Naive B cell (primary cell): Measurements from ENCODE around the gene RNF223. TPM values are rescaled to one million over a fixed set of nuclear protein-coding genes. Genes with fewer than 3 reads are reported as not detected.
"Not testable (repeated sequence)": the region's sequence is repeated elsewhere in the genome, so short reads cannot be mapped to it uniquely, and the experiment has no call there.

Experiments
- ATAC-seq, 2 donors: fragments of 150-1000 bp; cut with Tn5 transposase; 2 replicates each; pipeline ENCODE4 v1.10.0; 2021; ENCODE audit warnings: low read depth in 2 of 2, mild to moderate bottlenecking in 2 of 2, moderate library complexity in 2 of 2
- DNase-seq: peaks from one replicate; pipeline ENCODE4 v3.0.0; 2022
- H3K27ac Mint-ChIP-seq, 6 donors: one replicate each; pipeline ENCODE4 v1.8.0; 2020 to 2022; ENCODE audit warnings: mild to moderate bottlenecking in 6 of 6, mixed read lengths in 6 of 6, moderate library complexity in 5 of 6, inconsistent platforms in 2 of 6
- H3K27me3 Mint-ChIP-seq, 3 donors: one replicate each; pipeline ENCODE4 v1.8.0; 2021 to 2022; ENCODE audit warnings: mixed read lengths in 3 of 3, mild to moderate bottlenecking in 1 of 3
- H3K36me3 Mint-ChIP-seq, 2 donors: one replicate each; pipeline ENCODE4 v1.8.0; 2020 to 2022; ENCODE audit warnings: mixed read lengths in 2 of 2, inconsistent platforms in 1 of 2, mild to moderate bottlenecking in 1 of 2
- H3K4me1 Mint-ChIP-seq, 3 donors: one replicate each; pipeline ENCODE4 v1.8.0; 2020 to 2022; ENCODE audit warnings: mixed read lengths in 3 of 3, inconsistent platforms in 1 of 3, mild to moderate bottlenecking in 1 of 3, moderate library complexity in 1 of 3
- H3K4me3 Mint-ChIP-seq, 8 donors: one replicate each; pipeline ENCODE4 v1.8.0; 2020 to 2022; ENCODE audit warnings: mild to moderate bottlenecking in 8 of 8, mixed read lengths in 8 of 8, moderate library complexity in 8 of 8, inconsistent platforms in 2 of 8
- H3K9me3 Mint-ChIP-seq, 7 donors: one replicate each; pipeline ENCODE4 v1.8.0; 2020 to 2022; ENCODE audit warnings: mixed read lengths in 7 of 7, mild to moderate bottlenecking in 5 of 7, inconsistent platforms in 2 of 7, moderate library complexity in 1 of 7
- polyA plus RNA-seq, 6 donors: library from polyadenylated mRNA; unstranded; fragments of 300-500 nt; fragmentation: Illumina TruSeq; gene quantifications; one replicate each; pipeline ENCODE4 v1.2.3, GENCODE V29; 2021; ENCODE audit warnings: low read depth in 6 of 6

Gene RNF223
- polyA plus RNA-seq, 6 donors from 2014 or later, result not detected

DNA sequence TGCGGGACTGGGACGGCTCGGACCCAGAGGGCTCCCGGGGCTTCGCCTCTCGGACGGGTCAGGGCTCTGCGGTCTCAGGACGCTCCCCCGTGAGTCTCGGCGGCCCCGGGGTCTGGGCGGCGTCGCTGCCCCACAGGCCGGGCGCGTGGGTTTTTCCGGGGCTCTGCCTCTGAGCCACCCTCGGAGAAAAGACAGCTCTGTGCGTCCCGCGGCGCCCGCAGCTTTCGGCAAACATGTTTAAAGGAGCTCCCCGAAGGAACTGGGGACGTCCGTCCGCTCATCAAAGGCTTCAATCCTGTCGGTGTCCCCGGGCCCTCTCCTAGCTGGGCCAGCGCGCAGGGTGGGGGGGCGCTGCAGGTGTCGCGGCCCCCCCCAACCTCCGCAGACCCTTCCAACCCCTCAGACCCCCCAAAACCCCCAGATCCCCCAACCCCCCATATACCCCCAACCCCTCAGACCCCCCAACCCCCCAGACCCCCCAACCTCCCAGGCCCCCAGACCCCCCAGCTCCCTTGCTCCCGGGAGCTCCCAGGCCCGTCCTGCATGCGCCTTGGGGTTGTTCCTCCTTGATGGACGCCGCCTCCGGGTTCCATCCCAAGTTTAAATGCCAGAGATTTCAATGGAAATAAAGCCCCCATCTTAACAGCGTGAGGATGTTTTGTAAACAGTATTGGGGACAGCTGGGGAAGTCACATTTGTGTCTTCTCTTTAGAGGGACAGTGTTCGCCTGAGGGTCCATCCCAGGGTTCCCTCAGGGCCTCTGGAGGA is 42.8 kb upstream of the RNF223 start:
- Mint-ChIP-seq H3K4me3 (peak overlapping the region; percentile 47 to 90 (median 70)), H3K9me3 (peaks cover 1 to 6% (median 5%) of the 10 kb centered on the region in 7 donors), H3K27me3 (peaks cover 7 to 9% (median 8%) of the 10 kb centered on the region in 3 donors), H3K4me1 (peaks cover 6 to 14% (median 14%) of the 10 kb centered on the region in 3 donors), H3K27ac (peak overlapping the region in 1 of 6 donors; percentile 86), H3K36me3 (peaks cover 0 to 17% of the 10 kb centered on the region in 2 donors)
- ATAC-seq (peak; percentile 1 to 8), DNase-seq (peak; percentile 44)

DNA sequence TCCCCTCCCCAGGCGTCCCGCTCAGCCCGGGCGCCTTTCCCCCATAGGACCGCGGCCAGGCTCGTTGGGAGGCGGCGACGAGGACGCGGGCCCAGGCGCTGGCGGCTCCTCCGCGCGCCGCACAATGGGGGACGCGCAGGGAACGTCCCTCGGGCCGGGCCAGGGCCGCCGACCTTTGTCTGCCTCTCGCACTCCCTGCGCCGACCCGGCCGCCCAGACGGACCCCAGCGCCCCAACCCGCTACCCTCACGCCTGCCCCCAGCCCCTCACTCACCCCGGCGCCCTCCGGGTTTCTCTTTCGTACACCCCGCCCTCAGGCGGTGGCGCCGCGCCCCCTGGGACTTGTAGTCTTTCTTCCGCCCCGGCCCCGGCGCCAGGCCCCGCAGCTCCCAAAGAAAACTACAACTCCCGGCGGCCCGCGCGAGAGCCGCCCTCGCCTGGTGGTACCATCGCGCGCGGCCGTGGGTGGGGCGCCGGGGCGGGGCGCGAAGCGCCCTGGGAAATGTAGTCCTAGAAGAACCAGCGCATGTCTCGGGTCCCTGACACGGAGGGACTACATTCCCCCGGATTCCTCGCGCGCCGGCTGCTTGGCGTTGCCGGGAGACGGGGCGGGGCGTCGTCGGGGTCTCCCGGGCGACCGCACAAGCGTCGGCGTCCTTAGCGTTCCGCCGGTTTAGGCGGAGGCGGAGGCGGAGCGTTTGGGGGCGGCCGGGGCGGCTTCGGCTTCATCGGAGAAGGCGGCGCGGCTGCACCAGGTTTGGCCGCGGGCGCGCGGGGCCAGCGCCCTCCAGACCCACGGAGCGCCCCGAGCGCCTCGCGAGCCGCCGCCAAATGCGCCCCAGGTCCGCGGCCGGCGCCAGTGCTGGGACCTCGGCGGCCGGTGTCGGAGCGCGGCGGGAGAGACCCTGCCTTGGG is 41.9 kb upstream of the RNF223 start, which contains the start of gene C1orf159:
TSS of gene C1orf159 (minus strand) at position 304 of the 915 bp plus-strand sequence. CDS start 24,546 bp downstream, outside the sequence.
- H3K9me3 Mint-ChIP-seq, result peaks cover 1 to 6% (median 5%) of the 10 kb centered on the region in 7 donors

GRCh38 chr1:1115136-1115785 is 41.2 kb upstream of the RNF223 start:
- H3K27me3 Mint-ChIP-seq, result peaks cover 7 to 9% (median 8%) of the 10 kb centered on the region in 3 donors
- peaks cover 1 to 6% (median 5%) of the 10 kb centered on the region in 7 donors for H3K9me3 Mint-ChIP-seq
- ATAC-seq (no peak), DNase-seq (no peak)
- H3K27ac Mint-ChIP-seq, result peak overlapping the region in 4 of 6 donors; percentile 24 to 86 (median 52)
- peak overlapping the region; percentile 78 to 90 (median 89) for H3K4me3 Mint-ChIP-seq
- H3K4me1 Mint-ChIP-seq, result peaks cover 6 to 14% (median 14%) of the 10 kb centered on the region in 3 donors
- H3K36me3 Mint-ChIP-seq, result peaks cover 0 to 17% of the 10 kb centered on the region in 2 donors

More for the DNA sequence above, 41.9 kb upstream of the RNF223 start, which contains the start of gene C1orf159:
- Mint-ChIP-seq H3K27me3 (peaks cover 7 to 9% (median 8%) of the 10 kb centered on the region in 3 donors), H3K4me1 (peaks cover 6 to 14% (median 14%) of the 10 kb centered on the region in 3 donors), H3K36me3 (peaks cover 0 to 17% of the 10 kb centered on the region in 2 donors), H3K27ac (peak within 1 kb of the TSS in 5 of 6 donors; percentile 59 to 92 (median 81)), H3K4me3 (peak within 1 kb of the TSS; percentile 84 to 93 (median 90))
- DNase-seq (peak; percentile 99), ATAC-seq (peak; percentile 90)

GRCh38 chr1:1114431-1114830 is 40.3 kb upstream of the RNF223 start:
- Mint-ChIP-seq H3K4me1 (peaks cover 6 to 14% (median 14%) of the 10 kb centered on the region in 3 donors), H3K27me3 (peaks cover 6 to 7% (median 7%) of the 10 kb centered on the region in 3 donors), H3K9me3 (peaks cover 1 to 6% (median 5%) of the 10 kb centered on the region in 7 donors), H3K27ac (peak overlapping the region in 2 of 6 donors; percentile 45 to 65), H3K4me3 (peak overlapping the region; percentile 68 to 90 (median 82)), H3K36me3 (peaks cover 0 to 17% of the 10 kb centered on the region in 2 donors)
- ATAC-seq (no peak), DNase-seq (no peak)

DNA sequence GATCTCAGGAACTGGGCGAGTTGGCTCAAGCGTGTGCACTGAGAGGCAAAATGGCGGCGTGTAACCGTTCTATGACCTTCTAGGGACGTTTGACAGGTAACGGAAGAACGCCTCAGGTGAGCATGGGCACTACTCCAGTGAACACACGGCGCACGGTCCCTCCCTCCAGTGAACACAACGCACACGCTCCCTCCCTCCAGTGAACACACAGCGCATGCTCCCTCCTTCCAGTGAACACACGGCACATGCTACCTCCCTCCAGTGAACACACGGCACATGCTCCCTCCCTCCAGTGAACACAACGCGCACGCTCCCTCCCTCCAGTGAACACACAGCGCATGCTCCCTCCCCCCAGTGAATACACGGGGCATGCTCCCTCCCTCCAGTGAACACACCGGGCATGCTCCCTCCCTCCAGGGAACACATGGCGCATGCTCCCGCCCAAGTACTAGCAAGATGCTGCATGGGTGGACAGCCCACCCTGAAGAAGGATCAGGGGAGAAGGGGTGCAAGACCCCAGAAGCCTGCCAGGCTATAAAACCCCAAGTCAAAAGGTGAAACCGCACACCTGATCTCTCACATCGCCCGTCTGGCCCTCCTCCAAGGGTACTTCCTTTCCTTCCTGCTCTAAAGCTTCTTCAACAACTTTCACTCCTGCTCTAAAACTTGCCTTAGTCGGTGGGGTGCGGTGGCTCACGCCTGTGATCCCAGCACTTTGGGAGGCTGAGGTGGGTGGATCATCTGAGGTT is 38.3 kb upstream of the RNF223 start:
- DNase-seq, result no peak
- Mint-ChIP-seq H3K4me3 (peak overlapping the region in 2 of 8 donors; percentile 32 to 67), H3K4me1 (peaks cover 6 to 14% (median 10%) of the 10 kb centered on the region in 3 donors), H3K27ac (no peak overlapping the region), H3K27me3 (no peaks in the 10 kb centered on the region), H3K9me3 (peaks cover 1 to 6% (median 5%) of the 10 kb centered on the region in 7 donors), H3K36me3 (peaks cover 0 to 17% of the 10 kb centered on the region in 2 donors)
- ATAC-seq, result no peak

DNA sequence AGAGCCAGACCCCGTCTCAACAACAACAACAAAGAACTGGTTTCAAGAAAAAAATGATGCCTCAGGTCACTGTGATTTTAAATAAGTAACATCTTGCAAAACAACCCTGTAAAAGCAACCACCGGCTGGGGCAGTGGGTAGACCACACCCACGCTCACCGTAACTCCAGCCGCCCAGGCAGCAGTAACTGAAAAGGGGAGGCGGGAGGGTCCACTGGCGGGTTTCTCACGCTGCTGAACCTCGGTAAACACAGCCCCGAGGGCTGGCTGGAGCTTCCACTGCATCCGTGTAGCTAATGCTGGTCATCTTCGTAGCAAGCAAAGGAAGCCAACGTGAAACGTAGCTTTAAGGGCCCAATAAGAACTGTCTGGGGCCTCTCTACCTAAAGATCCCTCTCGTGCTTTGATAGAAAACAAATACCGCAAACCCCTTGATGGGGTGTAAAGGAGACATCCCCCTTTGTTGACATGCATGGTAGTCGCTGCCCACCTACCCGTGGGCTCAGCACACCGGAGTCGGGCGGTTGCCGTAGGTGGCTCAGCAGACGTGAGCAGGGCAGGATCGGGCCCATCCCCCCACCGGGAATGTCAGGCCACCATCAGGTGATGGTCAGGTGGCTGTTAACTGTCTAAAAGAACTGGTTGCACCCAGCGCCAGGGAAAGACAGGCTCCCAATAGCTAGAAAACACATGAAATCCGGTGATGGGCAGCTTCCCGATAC is 37.6 kb upstream of the RNF223 start:
- H3K27ac Mint-ChIP-seq, result no peak overlapping the region

DNA sequence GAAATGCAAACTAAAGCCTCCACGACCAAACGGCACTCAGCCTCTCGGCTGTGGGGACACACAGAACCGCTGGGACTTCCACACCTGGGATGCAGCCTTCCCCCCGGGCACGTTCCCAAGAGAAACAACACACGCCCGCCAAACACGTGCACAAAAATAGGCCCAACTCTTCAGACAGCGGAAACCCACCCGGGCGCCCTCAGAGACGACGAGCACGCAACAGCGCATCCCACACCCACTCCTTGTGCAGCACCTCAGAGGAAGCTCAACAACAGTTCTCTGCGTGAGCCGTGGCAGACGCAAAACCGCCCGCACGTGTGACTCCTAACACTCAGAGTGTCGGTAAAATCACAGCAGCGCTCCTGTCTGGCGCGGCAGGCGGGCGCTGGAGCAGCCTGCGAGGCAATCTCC is 36.5 kb upstream of the RNF223 start:
- DNase-seq, result no peak
- no peak overlapping the region for H3K4me3 Mint-ChIP-seq
- H3K36me3 Mint-ChIP-seq, result peaks cover 0 to 17% of the 10 kb centered on the region in 2 donors
- no peaks in the 10 kb centered on the region for H3K27me3 Mint-ChIP-seq
- peaks cover 1 to 6% (median 5%) of the 10 kb centered on the region in 7 donors for H3K9me3 Mint-ChIP-seq
- peaks cover 0 to 9% (median 9%) of the 10 kb centered on the region in 3 donors for H3K4me1 Mint-ChIP-seq
- peak overlapping the region in 1 of 6 donors; percentile 64 for H3K27ac Mint-ChIP-seq
- ATAC-seq, result no peak

More for the DNA sequence above, 37.6 kb upstream of the RNF223 start:
- peaks cover 6 to 14% (median 9%) of the 10 kb centered on the region in 3 donors for H3K4me1 Mint-ChIP-seq
- H3K9me3 Mint-ChIP-seq, result peaks cover 1 to 6% (median 5%) of the 10 kb centered on the region in 7 donors
- H3K36me3 Mint-ChIP-seq, result peaks cover 0 to 17% of the 10 kb centered on the region in 2 donors
- peak overlapping the region in 1 of 8 donors; percentile 67 for H3K4me3 Mint-ChIP-seq
- H3K27me3 Mint-ChIP-seq, result no peaks in the 10 kb centered on the region
- no peak for ATAC-seq
- no peak for DNase-seq

DNA sequence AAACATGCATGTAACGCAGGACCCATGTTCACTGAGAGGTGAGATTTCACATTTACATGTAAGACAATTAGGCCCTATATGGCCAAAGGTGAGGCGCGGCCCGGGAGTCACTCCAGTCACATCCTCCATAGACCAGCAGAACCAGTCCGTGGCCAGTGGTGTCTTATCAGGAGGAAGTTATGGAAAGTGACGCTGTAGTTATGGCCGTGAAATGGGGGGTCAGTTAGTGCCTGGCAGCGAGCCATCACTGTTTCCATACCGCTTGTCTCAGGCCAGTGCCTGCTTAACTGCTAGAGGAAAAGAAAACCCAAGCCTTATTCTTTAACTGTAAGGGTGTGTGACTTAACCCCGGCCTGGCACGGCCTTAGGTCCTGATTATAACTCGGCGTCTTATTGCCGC is 35.6 kb upstream of the RNF223 start:
- Mint-ChIP-seq H3K4me1 (peaks cover 0 to 6% (median 4%) of the 10 kb centered on the region in 3 donors), H3K27me3 (no peaks in the 10 kb centered on the region), H3K36me3 (peaks cover 0 to 17% of the 10 kb centered on the region in 2 donors), H3K9me3 (peaks cover 1 to 6% (median 5%) of the 10 kb centered on the region in 7 donors), H3K4me3 (no peak overlapping the region), H3K27ac (no peak overlapping the region)
- DNase-seq (no peak), ATAC-seq (no peak)

DNA sequence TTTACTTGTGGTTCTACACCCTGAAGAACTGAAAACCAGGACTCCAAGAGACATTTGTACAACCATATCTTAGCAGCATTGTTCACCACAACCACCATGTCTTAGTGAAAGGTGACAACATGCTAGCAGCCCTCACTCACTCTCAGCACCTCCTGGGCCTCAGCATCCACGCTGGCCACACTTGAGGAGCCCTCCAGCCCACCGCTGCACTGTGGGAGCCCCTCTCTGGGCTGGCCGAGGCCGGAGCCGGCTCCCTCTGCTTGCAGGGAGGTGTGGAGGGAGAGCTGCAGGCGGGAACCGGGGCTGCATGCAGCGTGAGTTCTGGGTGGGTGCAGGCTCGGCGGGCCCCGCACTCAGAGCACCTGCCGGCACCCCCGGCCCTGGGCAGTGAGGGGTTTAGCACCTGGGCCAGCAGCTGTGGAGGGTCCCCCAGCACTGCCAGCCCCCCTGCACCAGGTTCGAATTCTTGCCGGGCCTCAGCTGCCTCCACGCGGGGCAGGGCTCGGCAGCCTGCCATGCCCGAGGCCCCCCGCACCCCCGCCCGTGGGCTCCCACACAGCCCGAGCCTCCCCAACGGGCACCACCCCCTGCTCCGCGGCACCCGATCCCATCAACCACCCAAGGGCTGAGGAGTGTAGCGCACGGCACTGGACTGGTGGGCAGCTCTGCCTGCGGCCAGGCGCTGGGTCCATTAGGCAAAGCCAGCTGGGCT is 32.6 kb upstream of the RNF223 start:
- Mint-ChIP-seq H3K27me3 (no peaks in the 10 kb centered on the region), H3K9me3 (no peaks in the 10 kb centered on the region), H3K4me3 (no peak overlapping the region), H3K4me1 (peaks cover 0 to 5% (median 0%) of the 10 kb centered on the region in 3 donors), H3K27ac (no peak overlapping the region), H3K36me3 (no peaks in the 10 kb centered on the region)
- ATAC-seq (no peak), DNase-seq (no peak)

GRCh38 chr1:1104152-1104551 is 30.0 kb upstream of the RNF223 start:
- not testable (repeated sequence) for H3K9me3 Mint-ChIP-seq, H3K4me3 Mint-ChIP-seq, H3K27me3 Mint-ChIP-seq, ATAC-seq, H3K4me1 Mint-ChIP-seq, DNase-seq
- peaks cover 0 to 16% of the 10 kb centered on the region in 2 donors for H3K36me3 Mint-ChIP-seq
- H3K27ac Mint-ChIP-seq, result peak overlapping the region in 2 of 6 donors; percentile 38 to 47

DNA sequence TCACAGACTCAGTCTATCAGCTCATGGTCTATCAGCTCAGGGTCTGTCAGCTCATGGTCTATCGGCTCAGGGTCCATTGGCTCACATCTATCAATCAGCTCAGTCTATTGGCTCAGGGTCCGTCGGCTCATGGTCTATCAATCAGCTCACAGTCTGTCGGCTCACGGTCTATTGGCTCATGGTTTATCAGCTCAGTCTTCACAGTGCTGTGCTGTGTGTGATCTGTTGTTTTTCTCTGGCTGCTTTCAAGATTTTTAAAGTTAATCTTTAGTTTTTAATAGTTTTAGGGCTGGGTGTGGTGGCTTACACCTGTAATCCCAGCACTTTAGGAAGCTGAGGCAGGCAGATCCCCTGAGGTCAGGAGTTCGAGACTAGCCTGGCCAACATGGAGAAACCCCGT is 27.4 kb upstream of the RNF223 start:
- no peak overlapping the region for H3K4me3 Mint-ChIP-seq
- peaks cover 0 to 5% (median 3%) of the 10 kb centered on the region in 3 donors for H3K4me1 Mint-ChIP-seq
- H3K27me3 Mint-ChIP-seq, result no peaks in the 10 kb centered on the region
- DNase-seq, result no peak
- peaks cover 0 to 20% of the 10 kb centered on the region in 2 donors for H3K36me3 Mint-ChIP-seq
- peaks cover 0 to 10% (median 0%) of the 10 kb centered on the region in 7 donors for H3K9me3 Mint-ChIP-seq
- no peak overlapping the region for H3K27ac Mint-ChIP-seq
- no peak for ATAC-seq
